Keratinocyte (primary cell): ENCODE measurements around the gene FAM163A.

Source experiments
- CTCF ChIP-seq, 3 experiments: IDR thresholded peaks in 1 of 3; conservative IDR thresholded peaks in 1 of 3; optimal IDR thresholded peaks in 1 of 3; 2 replicates in 2 of 3; 3 replicates in 1 of 3; pipeline versions ENCODE3 to v1.5.1; 2011; ENCODE audit warnings: low read length in 3 of 3, mild to moderate bottlenecking in 3 of 3, moderate library complexity in 2 of 3, control low read depth in 1 of 3, inconsistent platforms in 1 of 3; ENCODE audit not compliant: insufficient read depth in 2 of 3; ENCODE audit errors: extremely low read depth in 1 of 3
- EZH2 ChIP-seq: IDR thresholded peaks from one replicate; pipeline ENCODE4 v1.6.1; 2012; ENCODE audit warnings: inconsistent platforms, mild to moderate bottlenecking, low read length, moderate library complexity

GRCh38 chr1:179748772-179749171 lies 5.7 kb downstream of the FAM163A start:
- TF ChIP-seq CTCF (optimal IDR thresholded peaks at IDR 0.05 in 1 of 3, IDR thresholded peaks at IDR 0.05 in 1 of 3, conservative IDR thresholded peaks at IDR 0.05 in 1 of 3; ENCODE audit: extremely low read depth in 1 of 3, insufficient read depth in 2 of 3, low read length in 3 of 3) (no peak), EZH2 (no peak)
